HG02870 (cell line): ENCODE data around the gene RAB12.

Experiments
- ATAC-seq: cut with Tn5 transposase; IDR thresholded peaks from one replicate; pipeline ENCODE4 v1.9.1; 2021; ENCODE audit warnings: mild to moderate bottlenecking, moderate library complexity; ENCODE audit not compliant: unreplicated experiment

RAB12 gene

GRCh38 chr18:8675057-8675456 is 65.8 kb downstream of the RAB12 start:
- no peak for ATAC-seq

GRCh38 chr18:8681196-8681595 is 72.0 kb downstream of the RAB12 start:
- no peak for ATAC-seq

GRCh38 chr18:8684577-8684976 is 75.3 kb downstream of the RAB12 start:
- ATAC-seq = no peak

GRCh38 chr18:8685141-8685913 is 76.1 kb downstream of the RAB12 start:
- no peak for ATAC-seq

- ATAC-seq = no peak
These were observed 76.6 kb downstream of the RAB12 start for GRCh38 chr18:8685914-8686216.

GRCh38 chr18:8686611-8687010 is 77.4 kb downstream of the RAB12 start:
- no peak for ATAC-seq

GRCh38 chr18:8688216-8688800 is 79.1 kb downstream of the RAB12 start:
- ATAC-seq = no peak

- ATAC-seq = no peak
These were observed 79.6 kb downstream of the RAB12 start for GRCh38 chr18:8688816-8689215.
